HT-29 (cell line): ENCODE results near the gene LRRC38. TPM values are rescaled to one million over a fixed set of nuclear protein-coding genes. Genes with fewer than 3 reads are reported as not detected.
"Not testable (repeated sequence)": the region's sequence is repeated elsewhere in the genome, so short reads cannot be mapped to it uniquely, and the experiment has no call there.

Source experiments
- DNase-seq: peaks from one replicate; pipeline ENCODE4 v3.0.0-alpha.2; 2015; ENCODE audit warnings: low spot score
- total RNA-seq: library from RNA; depleted of rRNA; stranded (reverse); fragments of >200 nt; shearing (Covaris generic); gene quantifications from 2 replicates; pipeline ENCODE4 v1.2.3, GENCODE V29; 2014; rRNA removed

Gene LRRC38
- total RNA-seq, 1 experiment from 2014 or later: not detected

DNA sequence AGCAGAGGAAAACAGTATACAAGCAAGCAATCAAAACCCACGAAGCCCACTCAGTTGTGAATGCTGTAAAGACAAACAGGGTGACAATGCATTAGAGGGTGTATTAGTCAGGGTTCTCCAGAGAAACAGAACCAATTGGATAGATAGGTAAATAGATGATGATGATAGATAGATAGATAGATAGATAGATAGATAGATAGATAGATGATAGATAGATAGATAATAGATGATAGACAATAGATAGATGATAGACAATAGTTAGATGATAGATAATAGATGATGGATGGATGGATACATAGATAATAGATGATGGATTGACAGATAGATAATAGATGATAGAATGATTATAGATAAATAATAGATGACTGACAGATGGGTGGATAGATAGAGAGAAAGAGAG, 48.3 kb downstream of the LRRC38 start:
- DNase-seq: no peak

GRCh38 chr1:13462682-13463081, 51.1 kb downstream of the LRRC38 start:
- DNase-seq: no peak

DNA sequence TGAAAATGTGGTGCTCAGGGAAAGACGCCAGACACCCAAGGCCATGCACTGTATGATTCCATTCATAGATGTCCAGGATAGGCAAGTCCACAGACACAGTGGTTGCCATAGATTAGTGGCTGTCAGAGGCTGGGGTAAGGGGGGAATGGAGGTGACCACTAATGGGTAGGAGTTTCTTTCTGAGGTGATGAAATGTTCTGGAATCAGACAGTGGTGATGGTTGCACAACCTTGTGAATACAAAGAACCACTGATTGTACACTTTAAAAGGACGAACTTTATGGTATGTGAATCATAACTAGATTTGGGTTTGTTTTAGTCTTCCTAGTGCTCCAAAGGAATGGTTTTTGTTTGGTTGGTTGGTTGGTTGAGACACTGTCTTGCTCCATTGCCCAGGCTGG, 51.8 kb downstream of the LRRC38 start:
- DNase-seq: no peak

DNA sequence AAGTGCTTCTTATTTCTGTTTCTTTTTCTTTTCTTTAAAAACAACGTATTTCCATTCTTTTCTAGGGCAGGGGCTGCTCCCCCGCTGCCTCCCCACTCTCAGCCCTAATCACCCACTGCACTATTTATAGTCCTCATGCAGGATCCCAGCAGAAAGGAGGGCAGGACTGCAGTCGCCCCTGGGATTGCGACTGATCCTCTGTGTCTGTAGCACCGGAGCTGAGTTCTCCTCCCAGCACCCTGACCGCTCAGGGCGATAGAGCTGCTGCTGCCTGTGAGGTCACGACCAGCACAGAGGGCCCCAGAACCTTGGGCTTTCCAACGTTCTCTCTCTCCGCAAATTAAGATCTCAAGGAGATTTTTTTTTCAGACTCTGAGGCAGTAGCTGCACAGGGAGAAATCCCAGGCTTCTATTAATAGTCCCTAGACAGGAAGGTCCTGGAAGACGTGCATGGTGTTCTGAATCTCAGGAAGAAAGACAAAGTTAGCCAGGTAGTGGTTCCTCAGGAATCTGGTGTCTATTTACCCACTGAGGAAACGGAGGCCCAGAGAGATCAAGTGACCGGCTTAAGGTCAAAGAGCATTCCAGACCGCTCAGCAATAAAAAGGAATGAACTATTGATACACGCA, 56.8 kb downstream of the LRRC38 start:
- DNase-seq: no peak

DNA sequence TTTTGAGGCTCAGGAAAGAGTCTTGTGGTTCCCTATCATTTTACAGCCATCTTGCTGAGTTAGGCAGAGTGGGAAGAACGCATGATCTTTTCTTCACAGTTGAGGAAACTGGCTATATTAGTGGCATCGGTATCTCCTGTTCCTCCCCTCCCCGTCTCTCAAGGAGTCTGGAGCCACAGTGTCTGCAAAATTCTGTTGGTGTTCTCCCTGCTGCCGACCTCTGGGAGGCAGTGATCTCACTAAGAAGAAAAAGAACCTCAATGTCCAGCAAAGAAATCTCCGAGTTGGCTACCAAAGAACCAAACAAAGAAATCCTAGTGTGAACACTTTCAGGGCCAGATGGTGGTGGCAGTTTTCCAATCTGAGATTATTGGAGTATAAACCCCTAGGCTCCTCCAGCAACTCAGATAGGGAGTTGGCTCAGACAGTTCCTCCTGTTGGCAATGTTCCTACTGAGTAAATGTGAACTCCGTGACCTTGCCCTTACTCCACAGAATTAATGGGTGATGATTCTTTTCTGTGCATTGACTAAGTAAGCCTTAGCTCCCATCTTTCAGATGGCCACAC, 62.3 kb downstream of the LRRC38 start:
- no peak for DNase-seq

DNA sequence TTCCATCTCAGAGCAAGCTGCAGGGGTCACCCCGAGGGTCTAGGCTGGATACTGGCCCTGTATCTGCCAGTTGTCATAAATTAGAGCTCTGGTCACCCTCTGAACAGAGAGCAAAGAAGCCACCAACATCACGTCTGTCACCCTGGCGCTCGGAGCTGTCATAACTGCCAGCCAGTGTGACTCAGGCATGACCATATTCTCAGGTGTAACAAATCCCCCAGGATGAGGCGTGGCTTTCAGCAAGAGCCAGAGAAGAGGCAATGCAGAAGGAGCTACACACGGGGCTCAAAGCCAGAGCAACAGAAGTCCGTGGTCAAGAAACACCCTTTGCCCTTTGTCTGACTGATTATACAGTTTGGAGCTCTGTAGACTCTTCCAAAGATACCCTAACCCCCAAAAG, 63.6 kb downstream of the LRRC38 start:
- no peak for DNase-seq

DNA sequence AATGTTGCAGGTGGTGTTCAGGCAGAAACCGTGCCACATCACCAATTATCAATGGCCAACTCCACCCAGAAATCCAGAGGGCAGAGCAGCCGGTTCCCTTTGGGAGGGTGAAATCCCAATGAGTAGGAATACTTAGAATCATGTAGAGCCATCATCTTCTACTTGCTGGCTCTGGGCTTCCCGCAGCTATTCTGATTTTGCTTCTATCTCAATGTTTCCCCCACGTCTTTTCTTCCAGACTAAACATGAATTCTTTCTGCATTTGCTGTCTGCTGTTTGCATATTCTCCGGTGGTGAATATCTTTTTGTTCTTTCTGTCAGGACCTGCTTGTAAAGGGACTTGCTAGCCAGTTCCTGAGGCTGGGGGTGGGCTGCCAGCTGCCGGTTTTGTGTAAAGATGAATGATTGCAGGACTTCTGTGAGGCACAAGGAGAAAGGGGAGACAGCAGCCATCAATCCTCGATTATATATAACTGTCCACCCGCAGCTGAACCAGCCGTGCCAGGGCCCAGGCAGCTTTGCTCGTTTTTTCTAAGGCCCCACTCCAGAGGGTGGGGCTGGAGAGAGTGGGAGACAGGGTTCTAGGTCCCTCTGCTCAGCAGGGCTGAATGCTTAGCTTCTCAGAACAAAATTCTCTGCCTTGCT, 70.3 kb downstream of the LRRC38 start:
- DNase-seq: no peak

- not testable (repeated sequence) for DNase-seq
Observed at GRCh38 chr1:13439104-13439783, 74.6 kb downstream of the LRRC38 start.

GRCh38 chr1:13435458-13435857, 78.3 kb downstream of the LRRC38 start:
- DNase-seq: no peak

DNA sequence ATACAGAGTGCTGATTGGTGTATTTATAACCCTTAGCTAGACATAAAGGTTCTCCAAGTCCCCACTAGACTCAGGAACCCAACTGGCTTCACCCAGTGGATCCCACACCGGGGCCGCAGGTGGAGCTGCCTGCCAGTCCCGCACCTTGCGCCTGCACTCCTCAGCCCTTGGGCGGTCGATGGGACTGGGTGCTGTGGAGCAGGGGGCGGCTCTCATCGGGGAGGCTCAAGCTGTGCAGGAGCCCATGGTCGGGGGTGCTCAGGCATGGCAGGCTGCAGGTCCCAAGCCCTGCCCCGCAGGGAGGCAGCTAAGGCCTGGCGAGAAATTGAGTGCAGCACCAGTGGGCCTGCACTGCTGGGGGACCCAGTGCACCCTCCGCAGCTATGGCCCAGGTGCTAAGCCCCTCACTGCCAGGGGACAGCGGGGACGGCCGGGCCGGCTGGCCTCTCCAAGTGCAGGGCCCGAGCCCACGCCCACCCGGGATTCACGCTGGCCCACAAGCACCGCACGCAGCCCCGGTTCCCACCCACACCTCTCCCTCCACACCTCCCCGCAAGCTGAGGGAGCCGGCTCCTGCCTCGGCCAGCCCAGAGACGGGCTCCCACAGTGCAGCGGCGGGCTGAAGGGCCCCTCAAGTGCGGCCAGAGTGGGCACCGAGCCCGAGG, 80.0 kb downstream of the LRRC38 start:
- not testable (repeated sequence) for DNase-seq

GRCh38 chr1:13432251-13432650, 81.6 kb downstream of the LRRC38 start:
- DNase-seq: no peak

GRCh38 chr1:13430495-13430894, 83.3 kb downstream of the LRRC38 start:
- DNase-seq: no peak

Other genes starting within 250 kb of the LRRC38 start
- gene PRAMEF8, start 228.9 kb downstream of the LRRC38 start, total RNA-seq: not detected in 2 replicates
- gene PRAMEF33, start 210.5 kb downstream of the LRRC38 start, total RNA-seq: not detected in 2 replicates
- gene PRAMEF15, start 198.4 kb downstream of the LRRC38 start, total RNA-seq: not detected in 2 replicates
- gene PRAMEF14, start 166.9 kb downstream of the LRRC38 start, total RNA-seq: not detected in 2 replicates
- not detected in 2 replicates for gene PRAMEF19, start 142.1 kb downstream of the LRRC38 start, total RNA-seq
- gene PRAMEF17, start 124.4 kb downstream of the LRRC38 start, total RNA-seq: not detected in 2 replicates
- gene PRAMEF20, start 103.6 kb downstream of the LRRC38 start, total RNA-seq: not detected in 2 replicates
- not detected in 2 replicates for gene PDPN, start 69.8 kb upstream of the LRRC38 start, total RNA-seq
- 4.9 and 8.5 TPM in 2 replicates for gene PRDM2, start 186.2 kb upstream of the LRRC38 start, total RNA-seq